ENCODE results near the gene EBI3.
"Not testable (repeated sequence)": the region's sequence is repeated elsewhere in the genome, so short reads cannot be mapped to it uniquely, and the experiment has no call there.

The EBI3 gene

GRCh38 chr19:4238831-4239230 is 9.5 kb downstream of the EBI3 start:
- Mint-ChIP-seq H3K36me3 (peaks cover 4% of the 10 kb centered on the region), H3K9me3 (ENCODE audit: low read depth) (peaks cover 5% of the 10 kb centered on the region), H3K4me1 (ENCODE audit: low read depth) (no peaks in the 10 kb centered on the region), H3K27ac (no peak overlapping the region), H3K4me3 (no peak overlapping the region), H3K27me3 (peaks cover 2% of the 10 kb centered on the region)

GRCh38 chr19:4241824-4242430 is 12.6 kb downstream of the EBI3 start:
- Mint-ChIP-seq H3K27me3 (peaks cover 2% of the 10 kb centered on the region), H3K4me1 (ENCODE audit: low read depth) (peaks cover 6% of the 10 kb centered on the region), H3K27ac (no peak overlapping the region), H3K9me3 (ENCODE audit: low read depth) (peaks cover 5% of the 10 kb centered on the region), H3K4me3 (no peak overlapping the region), H3K36me3 (peaks cover 4% of the 10 kb centered on the region)

- H3K27me3 Mint-ChIP-seq; H3K9me3 Mint-ChIP-seq (ENCODE audit: low read depth): not testable (repeated sequence)
- Mint-ChIP-seq H3K27ac (peak overlapping the region; percentile 97), H3K4me1 (ENCODE audit: low read depth) (peaks cover 19% of the 10 kb centered on the region), H3K4me3 (peak overlapping the region; percentile 93), H3K36me3 (peaks cover 11% of the 10 kb centered on the region)
Measured at GRCh38 chr19:4245938-4246337, 16.6 kb downstream of the EBI3 start.

- Mint-ChIP-seq H3K4me1 (ENCODE audit: low read depth) (peaks cover 19% of the 10 kb centered on the region), H3K9me3 (ENCODE audit: low read depth) (peaks cover 2% of the 10 kb centered on the region), H3K4me3 (peak within 1 kb of the TSS; percentile 93), H3K27me3 (peaks cover 2% of the 10 kb centered on the region), H3K36me3 (peaks cover 9% of the 10 kb centered on the region), H3K27ac (peak within 1 kb of the TSS; percentile 97)
Measured at GRCh38 chr19:4246767-4247593, 17.7 kb downstream of the EBI3 start, which contains the start of gene YJU2. Gene YJU2, plus strand, starts transcription at chr19:4247080. Its CDS starts 67 bp downstream, at chr19:4247147.

GRCh38 chr19:4256563-4256962 is 27.2 kb downstream of the EBI3 start:
- H3K9me3 Mint-ChIP-seq (ENCODE audit: low read depth): no peaks in the 10 kb centered on the region
- no peak overlapping the region for H3K4me3 Mint-ChIP-seq
- H3K4me1 Mint-ChIP-seq (ENCODE audit: low read depth): peaks cover 2% of the 10 kb centered on the region
- no peak overlapping the region for H3K27ac Mint-ChIP-seq
- peaks cover 13% of the 10 kb centered on the region for H3K36me3 Mint-ChIP-seq
- no peaks in the 10 kb centered on the region for H3K27me3 Mint-ChIP-seq

- peaks cover 2% of the 10 kb centered on the region for H3K4me1 Mint-ChIP-seq (ENCODE audit: low read depth)
- H3K36me3 Mint-ChIP-seq: peaks cover 13% of the 10 kb centered on the region
- no peak overlapping the region for H3K4me3 Mint-ChIP-seq
- H3K27me3 Mint-ChIP-seq: no peaks in the 10 kb centered on the region
- H3K9me3 Mint-ChIP-seq (ENCODE audit: low read depth): no peaks in the 10 kb centered on the region
- no peak overlapping the region for H3K27ac Mint-ChIP-seq
Measured at GRCh38 chr19:4257025-4257424, 27.7 kb downstream of the EBI3 start.

- Mint-ChIP-seq H3K27me3 (no peaks in the 10 kb centered on the region), H3K4me1 (ENCODE audit: low read depth) (peaks cover 2% of the 10 kb centered on the region), H3K9me3 (ENCODE audit: low read depth) (no peaks in the 10 kb centered on the region), H3K36me3 (peaks cover 13% of the 10 kb centered on the region), H3K27ac (no peak overlapping the region), H3K4me3 (no peak overlapping the region)
Measured at GRCh38 chr19:4258181-4258580, 28.9 kb downstream of the EBI3 start.

- Mint-ChIP-seq H3K27ac (no peak overlapping the region), H3K4me3 (no peak overlapping the region)
Measured at GRCh38 chr19:4260613-4261191, 31.4 kb downstream of the EBI3 start.

GRCh38 chr19:4264812-4265211 is 35.5 kb downstream of the EBI3 start:
- peaks cover 9% of the 10 kb centered on the region for H3K36me3 Mint-ChIP-seq
- H3K27ac Mint-ChIP-seq: peak overlapping the region; percentile 83
- H3K27me3 Mint-ChIP-seq: no peaks in the 10 kb centered on the region
- peak overlapping the region; percentile 13 for H3K4me3 Mint-ChIP-seq
- peaks cover 22% of the 10 kb centered on the region for H3K4me1 Mint-ChIP-seq (ENCODE audit: low read depth)
- H3K9me3 Mint-ChIP-seq (ENCODE audit: low read depth): no peaks in the 10 kb centered on the region

More at GRCh38 chr19:4260613-4261191, 31.4 kb downstream of the EBI3 start:
- H3K36me3 Mint-ChIP-seq: peaks cover 8% of the 10 kb centered on the region
- peaks cover 13% of the 10 kb centered on the region for H3K4me1 Mint-ChIP-seq (ENCODE audit: low read depth)
- H3K9me3 Mint-ChIP-seq (ENCODE audit: low read depth): no peaks in the 10 kb centered on the region
- no peaks in the 10 kb centered on the region for H3K27me3 Mint-ChIP-seq

GRCh38 chr19:4266253-4267000 is 37.1 kb downstream of the EBI3 start:
- H3K4me1 Mint-ChIP-seq (ENCODE audit: low read depth): peaks cover 22% of the 10 kb centered on the region
- H3K27ac Mint-ChIP-seq: peak overlapping the region; percentile 70
- peaks cover 7% of the 10 kb centered on the region for H3K36me3 Mint-ChIP-seq
- H3K27me3 Mint-ChIP-seq: no peaks in the 10 kb centered on the region
- no peaks in the 10 kb centered on the region for H3K9me3 Mint-ChIP-seq (ENCODE audit: low read depth)
- H3K4me3 Mint-ChIP-seq: no peak overlapping the region

GRCh38 chr19:4267101-4267900 is 38.0 kb downstream of the EBI3 start:
- no peak overlapping the region for H3K4me3 Mint-ChIP-seq
- H3K9me3 Mint-ChIP-seq (ENCODE audit: low read depth): no peaks in the 10 kb centered on the region
- peaks cover 7% of the 10 kb centered on the region for H3K36me3 Mint-ChIP-seq
- no peaks in the 10 kb centered on the region for H3K27me3 Mint-ChIP-seq
- H3K27ac Mint-ChIP-seq: peak overlapping the region; percentile 35
- peaks cover 22% of the 10 kb centered on the region for H3K4me1 Mint-ChIP-seq (ENCODE audit: low read depth)

- Mint-ChIP-seq H3K27me3 (no peaks in the 10 kb centered on the region), H3K4me3 (no peak overlapping the region), H3K9me3 (ENCODE audit: low read depth) (no peaks in the 10 kb centered on the region), H3K4me1 (ENCODE audit: low read depth) (peaks cover 22% of the 10 kb centered on the region), H3K36me3 (peaks cover 7% of the 10 kb centered on the region), H3K27ac (no peak overlapping the region)
Measured at GRCh38 chr19:4267901-4268815, 38.8 kb downstream of the EBI3 start.

GRCh38 chr19:4268816-4269430 is 39.6 kb downstream of the EBI3 start:
- Mint-ChIP-seq H3K4me1 (ENCODE audit: low read depth) (peaks cover 19% of the 10 kb centered on the region), H3K4me3 (no peak overlapping the region), H3K27me3 (no peaks in the 10 kb centered on the region), H3K36me3 (peaks cover 7% of the 10 kb centered on the region), H3K9me3 (ENCODE audit: low read depth) (no peaks in the 10 kb centered on the region), H3K27ac (no peak overlapping the region)

Data from activated naive CD8-positive, alpha-beta T cell (primary cell).